GM19043 (cell line): Measurements from ENCODE around the gene SH2B3.

ENCODE experiments used
- ATAC-seq: cut with Tn5 transposase; IDR thresholded peaks from one replicate; pipeline ENCODE4 v1.9.1; 2021; ENCODE audit warnings: low read depth; ENCODE audit not compliant: unreplicated experiment

Gene SH2B3

GRCh38 chr12:111426344-111427185 lies 20.8 kb downstream of the SH2B3 start:
- no peak for ATAC-seq

GRCh38 chr12:111427417-111428074 lies 21.8 kb downstream of the SH2B3 start:
- ATAC-seq: no peak

GRCh38 chr12:111428081-111428727 lies 22.5 kb downstream of the SH2B3 start:
- no peak for ATAC-seq

GRCh38 chr12:111428728-111429175 lies 23.0 kb downstream of the SH2B3 start:
- no peak for ATAC-seq

DNA sequence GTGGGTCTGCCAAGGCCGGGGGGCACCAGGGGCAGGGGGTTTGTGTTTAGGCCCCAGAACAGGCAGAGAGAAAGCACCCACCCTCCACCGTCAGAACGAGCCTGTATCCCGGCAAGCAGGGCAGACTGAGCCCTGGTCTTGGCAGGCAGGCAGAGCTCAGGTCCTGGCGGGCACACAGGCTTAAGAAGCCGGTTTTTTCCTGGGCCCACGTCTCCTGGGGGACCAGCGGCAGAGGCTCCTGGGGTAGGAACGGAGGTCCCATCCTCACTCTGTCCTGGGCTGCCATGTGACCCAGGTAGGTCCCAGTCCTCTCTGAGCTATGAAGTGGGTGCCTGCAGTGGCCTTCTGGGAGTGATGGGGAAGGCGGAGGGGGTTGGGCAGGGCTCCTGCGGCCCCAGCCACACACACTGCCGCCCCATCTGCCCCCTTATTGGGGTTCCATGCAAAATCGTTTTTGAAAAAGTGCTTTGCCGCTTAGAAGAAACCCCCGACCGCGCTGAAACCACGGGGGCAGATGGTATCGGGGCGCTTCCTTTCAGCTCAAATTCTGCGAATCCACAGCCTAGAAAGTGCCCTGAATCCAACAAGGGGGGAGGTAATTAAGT lies 24.2 kb downstream of the SH2B3 start:
- ATAC-seq: no peak

DNA sequence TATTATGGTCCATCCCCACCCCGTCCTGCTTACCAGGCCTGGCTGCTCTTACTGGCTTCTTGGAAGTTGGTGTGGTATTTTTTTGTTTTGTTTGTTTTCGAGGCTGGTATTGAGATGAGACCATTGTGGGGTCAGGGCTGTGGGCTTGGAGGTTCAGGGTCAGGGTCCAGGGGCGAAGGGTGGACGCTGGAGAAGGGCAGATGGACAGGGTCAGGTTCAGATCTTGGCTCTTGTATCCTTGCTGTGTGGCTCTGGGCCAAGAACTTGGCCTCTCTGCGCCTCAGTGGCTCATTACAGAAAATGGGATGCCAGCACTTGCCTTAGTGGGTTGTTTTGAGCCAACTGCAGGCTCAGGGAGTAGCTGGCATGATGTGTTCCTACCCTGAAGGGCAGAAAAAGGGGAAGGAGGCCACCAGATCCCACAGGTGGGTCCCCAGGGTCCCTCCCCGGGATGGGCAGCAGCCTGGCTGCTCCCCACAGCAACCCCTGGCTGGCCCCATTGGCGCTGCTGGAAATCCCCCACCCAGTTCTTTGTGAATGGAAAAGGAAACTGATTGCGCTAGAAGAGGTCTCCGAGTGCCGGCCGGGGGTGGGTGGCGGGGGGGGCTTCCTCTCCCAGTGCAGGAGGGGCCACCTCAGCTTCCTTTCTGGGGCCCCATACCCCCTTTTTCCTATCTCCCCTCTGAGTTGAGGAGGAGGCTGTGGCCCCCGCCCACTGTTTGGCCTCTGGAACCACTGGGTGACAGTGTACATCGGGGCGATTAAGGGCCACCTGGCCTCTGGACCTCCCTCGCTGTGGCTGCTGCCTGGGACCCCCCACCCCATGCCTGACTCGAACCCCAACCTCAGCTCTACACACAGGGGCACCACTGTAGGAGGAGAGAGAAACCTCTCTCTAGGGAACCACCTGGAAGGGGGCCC lies 25.0 kb downstream of the SH2B3 start:
- ATAC-seq: no peak

- no peak for ATAC-seq
These were observed 26.0 kb downstream of the SH2B3 start for GRCh38 chr12:111431772-111432171.

DNA sequence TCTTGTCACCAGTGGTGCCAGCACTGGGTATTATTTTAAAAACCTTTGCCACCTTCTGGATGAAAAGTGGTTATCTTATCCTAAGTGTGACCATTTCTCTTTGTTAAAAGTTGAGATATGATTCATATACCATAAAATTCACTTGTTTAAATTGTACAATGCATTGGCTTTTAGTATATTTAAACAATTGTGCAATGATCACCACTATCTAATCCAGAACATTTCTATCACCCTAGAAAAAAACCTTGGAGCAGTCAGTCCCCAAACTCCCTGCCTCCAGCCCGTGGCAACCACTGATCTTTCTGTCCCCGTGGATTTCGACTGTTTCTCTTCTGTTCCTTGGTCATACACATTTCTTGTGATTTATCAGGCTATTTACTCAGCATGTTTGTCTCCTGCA lies 28.3 kb downstream of the SH2B3 start:
- ATAC-seq: no peak

GRCh38 chr12:111434680-111435338 lies 29.1 kb downstream of the SH2B3 start:
- ATAC-seq: peak; percentile 50

DNA sequence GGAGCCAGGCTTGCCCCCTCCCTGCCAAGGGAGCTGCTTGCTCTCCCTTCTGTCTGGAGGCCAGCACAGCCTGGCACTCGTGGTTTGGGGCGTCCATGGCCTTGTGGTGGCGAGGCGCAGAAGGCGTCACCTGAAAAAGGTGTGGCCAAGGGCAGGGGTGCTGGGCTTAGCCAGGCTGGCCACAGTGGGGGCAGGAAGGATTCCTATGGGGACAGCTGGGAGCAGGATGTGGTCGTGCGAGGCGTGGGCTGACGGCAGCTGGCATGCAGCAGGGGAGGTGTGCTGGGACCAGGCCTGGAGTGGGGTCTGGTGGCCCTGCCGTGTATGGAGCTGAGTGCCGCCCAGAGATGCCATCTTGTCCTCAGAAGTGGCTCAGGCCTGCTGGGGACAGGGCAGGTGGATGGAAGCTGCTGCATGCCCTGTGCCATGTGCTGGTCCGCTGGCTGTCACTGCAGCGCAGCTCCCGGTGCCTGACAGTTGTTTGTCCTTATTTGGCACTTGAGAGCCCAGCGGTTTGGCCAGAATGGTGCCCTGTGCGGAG lies 30.0 kb downstream of the SH2B3 start:
- no peak for ATAC-seq

GRCh38 chr12:111436266-111436665 lies 30.5 kb downstream of the SH2B3 start:
- ATAC-seq: no peak

GRCh38 chr12:111436811-111437210 lies 31.1 kb downstream of the SH2B3 start:
- no peak for ATAC-seq

DNA sequence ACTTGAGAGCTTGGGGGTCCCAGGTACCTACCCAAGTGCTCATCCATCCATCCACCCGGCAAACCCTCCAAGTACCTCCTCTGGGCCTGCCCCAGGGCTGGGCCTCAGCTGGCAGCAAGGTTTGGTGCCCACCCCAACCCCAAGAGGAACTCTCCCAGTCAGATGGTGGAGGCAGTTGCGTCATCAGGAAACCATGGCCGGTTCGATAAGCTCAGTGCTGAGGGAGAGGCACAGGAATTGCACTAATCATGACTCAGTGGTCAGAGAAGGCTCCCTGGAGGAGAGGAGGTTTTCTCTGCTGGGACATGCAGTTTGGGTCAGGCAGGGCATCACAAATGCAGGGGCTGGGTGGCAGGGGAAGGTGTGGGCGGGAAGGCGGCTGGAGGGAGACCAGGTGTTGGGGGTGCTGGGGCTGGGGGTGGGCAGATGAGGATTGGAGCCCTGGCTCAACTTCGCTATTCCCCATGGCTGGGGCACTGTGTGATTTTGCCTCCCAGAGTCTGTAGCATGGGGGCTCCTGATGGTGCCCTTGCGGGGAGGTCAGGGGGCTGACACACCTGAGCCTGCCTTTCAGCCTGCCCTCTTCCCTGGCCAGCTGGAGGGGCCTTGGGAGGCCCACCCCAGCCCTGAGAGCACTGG lies 32.2 kb downstream of the SH2B3 start:
- ATAC-seq: no peak

DNA sequence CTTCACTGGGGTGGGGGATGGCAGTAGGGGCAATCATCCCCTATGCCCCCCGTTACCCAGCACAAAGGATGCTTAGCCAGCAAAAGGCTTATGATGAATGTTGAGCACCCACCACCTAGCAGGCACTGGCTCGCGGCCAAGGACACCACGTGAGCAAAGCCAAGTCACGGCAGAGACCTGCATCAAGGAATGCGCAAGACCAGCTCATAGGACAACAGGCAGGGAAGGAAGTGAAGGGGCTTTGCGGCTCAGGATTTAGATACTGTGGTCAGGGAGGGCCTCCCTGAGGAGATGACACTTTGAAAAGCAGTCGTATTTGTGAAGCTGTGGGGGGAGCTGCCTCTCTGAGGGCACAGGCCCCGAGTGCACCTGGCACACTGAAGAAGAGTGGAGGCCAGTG lies 32.8 kb downstream of the SH2B3 start:
- ATAC-seq: no peak

DNA sequence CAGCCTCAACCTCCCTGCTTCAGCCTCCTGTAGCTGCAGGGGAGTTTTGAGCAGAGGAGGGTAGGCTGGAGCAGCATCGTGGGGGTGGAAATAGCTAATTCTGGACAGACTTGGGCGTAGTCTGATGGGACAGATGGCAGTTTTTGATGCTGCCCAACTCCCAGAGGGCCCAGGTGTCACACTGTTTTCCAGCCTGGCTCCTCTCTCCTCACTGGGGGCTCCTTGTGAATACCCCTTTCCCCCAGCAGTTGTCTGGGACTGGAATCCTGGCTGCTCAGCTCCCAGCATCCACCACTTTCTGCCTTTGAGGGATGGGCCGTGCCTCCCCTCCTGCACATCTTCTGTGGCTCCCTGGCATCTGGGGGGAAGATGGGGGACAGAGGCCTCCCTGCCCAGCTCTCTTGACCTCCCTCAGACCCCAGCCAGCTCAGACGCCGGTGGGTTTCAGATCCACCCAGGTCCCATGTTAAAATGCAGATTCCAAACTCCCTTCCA lies 34.0 kb downstream of the SH2B3 start:
- no peak for ATAC-seq

DNA sequence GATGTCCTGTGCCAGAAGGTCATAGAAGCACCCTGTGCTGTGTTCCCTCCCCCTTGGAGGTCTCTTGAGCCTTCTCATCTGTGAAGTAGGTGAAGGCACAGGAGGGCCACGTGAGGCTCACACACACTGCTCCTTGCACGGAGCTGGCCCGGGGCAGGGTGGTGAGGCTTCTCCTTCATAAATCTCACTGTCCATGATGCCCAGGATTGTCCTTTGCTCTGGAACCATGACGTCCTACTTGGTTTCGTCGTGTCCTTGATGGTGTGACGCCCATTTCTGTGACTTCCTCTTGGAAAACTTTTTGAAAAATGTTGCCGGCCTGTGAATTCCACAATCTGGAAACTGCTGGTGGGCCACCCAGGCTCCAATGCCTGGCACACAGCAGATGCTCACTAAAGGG lies 34.4 kb downstream of the SH2B3 start:
- no peak for ATAC-seq

GRCh38 chr12:111440631-111441030 lies 34.9 kb downstream of the SH2B3 start:
- ATAC-seq: no peak

DNA sequence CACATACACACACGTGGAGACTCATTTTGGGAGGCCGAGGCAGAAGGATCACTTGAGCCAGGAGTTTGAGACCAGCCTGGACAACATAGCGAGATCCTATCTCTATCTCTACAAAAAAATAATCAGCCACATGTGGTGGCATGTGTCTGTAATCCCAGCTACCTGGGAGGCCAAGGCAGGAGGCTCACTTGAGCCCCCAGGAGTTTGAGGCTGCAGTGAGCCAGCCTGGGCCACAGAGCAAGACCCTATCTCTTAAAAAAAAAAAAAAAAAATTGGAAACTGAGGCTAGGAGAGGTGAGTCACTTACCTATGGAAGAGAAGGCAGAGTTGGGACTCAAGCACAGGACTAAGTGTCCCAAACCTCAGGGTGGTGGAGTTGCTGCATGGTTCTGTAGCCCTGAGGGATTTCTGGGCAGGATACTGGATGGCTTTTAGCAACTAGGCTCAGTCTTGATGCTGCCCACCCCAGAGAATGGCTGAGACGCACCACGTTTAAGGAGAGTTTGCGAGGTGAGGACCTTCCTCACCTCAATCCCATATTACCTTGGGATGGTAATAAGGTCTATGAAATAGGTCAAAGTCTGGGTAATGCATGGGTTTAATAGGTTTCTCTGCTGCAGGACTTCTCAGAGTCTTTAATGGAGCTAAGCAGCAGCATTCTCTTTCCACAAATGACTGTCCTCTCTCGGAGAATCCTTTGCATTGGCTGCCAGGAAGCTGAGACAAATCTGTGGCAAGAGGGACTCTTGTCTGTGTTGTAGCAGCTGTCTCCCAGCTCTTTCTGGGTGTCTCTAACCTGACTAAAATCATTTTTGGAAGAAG lies 35.6 kb downstream of the SH2B3 start:
- ATAC-seq: no peak
